Stimulated activated naive CD8-positive, alpha-beta T cell treated with anti-CD3 and anti-CD28 coated beads, Interleukin-15, amount 100 ng/mL, for 72 hours (primary cell): ENCODE results near the gene ST6GALNAC3.
"Not testable (repeated sequence)": the region's sequence is repeated elsewhere in the genome, so short reads cannot be mapped to it uniquely, and the experiment has no call there.

Experiments
- ATAC-seq: fragments of 150-1000 bp; cut with Tn5 transposase; 2 replicates; pipeline ENCODE4 v1.10.0; 2021; ENCODE audit warnings: mild to moderate bottlenecking, moderate library complexity
- DNase-seq, 2 donors: peaks; one replicate each; pipeline ENCODE4 v3.0.0; 2021 to 2022
- H3K27ac Mint-ChIP-seq, 2 donors: one replicate each; pipeline ENCODE4 v1.8.0; 2022; ENCODE audit warnings: mild to moderate bottlenecking in 2 of 2, mixed read lengths in 2 of 2, moderate library complexity in 2 of 2
- H3K27me3 Mint-ChIP-seq: one replicate; pipeline ENCODE4 v1.8.0; 2022; ENCODE audit warnings: mixed read lengths
- H3K4me1 Mint-ChIP-seq: one replicate; pipeline ENCODE4 v1.8.0; 2022; ENCODE audit warnings: mild to moderate bottlenecking, mixed read lengths
- H3K4me3 Mint-ChIP-seq, 2 donors: one replicate each; pipeline ENCODE4 v1.8.0; 2022; ENCODE audit warnings: mild to moderate bottlenecking in 2 of 2, mixed read lengths in 2 of 2, moderate library complexity in 1 of 2
- H3K9me3 Mint-ChIP-seq, 2 donors: one replicate each; pipeline ENCODE4 v1.8.0; 2022; ENCODE audit warnings: mixed read lengths in 2 of 2

ST6GALNAC3 gene

DNA sequence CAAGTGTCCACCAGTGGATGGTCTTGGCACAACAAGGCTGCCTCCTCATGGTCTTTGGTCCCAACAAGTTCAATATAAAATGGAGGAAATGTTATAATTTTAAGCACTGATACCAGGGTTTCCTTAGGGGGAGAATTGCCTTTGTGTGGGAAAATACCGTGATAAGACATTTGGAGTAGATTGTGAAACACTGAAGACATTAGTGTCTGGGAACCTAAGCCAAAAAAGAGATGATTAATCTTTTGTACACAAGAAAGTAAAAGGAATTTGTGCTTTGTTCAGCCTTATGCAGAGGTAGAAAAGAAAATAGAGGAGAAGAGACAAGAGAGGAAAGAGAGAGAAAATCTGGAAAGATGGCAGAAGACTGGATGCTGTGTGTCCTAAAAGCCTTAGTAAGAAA is 36.1 kb downstream of the ST6GALNAC3 start:
- Mint-ChIP-seq H3K9me3 (no peaks in the 10 kb centered on the region), H3K27ac (no peak overlapping the region), H3K27me3 (no peaks in the 10 kb centered on the region), H3K4me1 (peaks cover 10% of the 10 kb centered on the region), H3K4me3 (no peak overlapping the region)
- DNase-seq (no peak), ATAC-seq (no peak)

DNA sequence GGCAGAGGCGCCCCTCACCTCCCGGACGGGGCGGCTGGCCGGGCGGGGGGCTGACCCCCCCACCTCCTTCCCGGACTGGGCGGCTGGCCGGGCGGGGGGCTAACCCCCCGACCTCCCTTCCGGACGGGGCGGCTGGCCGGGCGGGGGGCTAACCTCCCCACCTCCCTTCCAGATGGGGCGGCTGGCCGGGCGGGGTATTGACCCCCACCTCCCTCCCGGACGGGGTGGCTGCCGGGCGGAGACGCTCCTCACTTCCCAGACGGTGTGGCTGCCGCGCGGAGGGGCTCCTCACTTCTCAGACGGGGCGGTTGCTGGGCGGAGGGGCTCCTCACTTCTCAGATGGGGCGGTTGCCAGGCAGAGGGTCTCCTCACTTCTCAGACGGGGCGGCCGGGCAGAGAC is 37.8 kb downstream of the ST6GALNAC3 start:
- H3K9me3 Mint-ChIP-seq, H3K4me3 Mint-ChIP-seq: not testable (repeated sequence)

DNA sequence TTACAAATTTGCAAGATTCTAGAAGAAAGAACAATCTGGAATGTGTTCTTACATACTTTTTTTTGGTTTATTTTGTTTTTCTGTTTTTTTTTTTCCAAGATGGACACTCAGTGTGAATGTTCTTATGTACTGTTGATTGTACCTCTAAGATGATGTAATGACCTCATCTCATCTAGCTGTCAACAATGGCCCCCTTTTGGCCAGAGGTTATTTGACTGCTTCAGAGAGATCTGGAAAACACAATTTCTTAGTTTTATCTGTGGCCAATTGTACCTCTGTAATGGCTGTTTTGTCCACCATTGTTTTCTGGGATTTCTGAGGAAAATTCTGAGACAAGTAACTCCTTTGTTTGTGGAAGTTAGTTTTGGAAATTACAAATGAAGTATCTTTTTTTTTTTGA is 38.9 kb downstream of the ST6GALNAC3 start:
- H3K27me3 Mint-ChIP-seq: no peaks in the 10 kb centered on the region

More for the DNA sequence above, 37.8 kb downstream of the ST6GALNAC3 start:
- peaks cover 10% of the 10 kb centered on the region for H3K4me1 Mint-ChIP-seq
- DNase-seq, H3K27ac Mint-ChIP-seq, ATAC-seq, H3K27me3 Mint-ChIP-seq: not testable (repeated sequence)

DNA sequence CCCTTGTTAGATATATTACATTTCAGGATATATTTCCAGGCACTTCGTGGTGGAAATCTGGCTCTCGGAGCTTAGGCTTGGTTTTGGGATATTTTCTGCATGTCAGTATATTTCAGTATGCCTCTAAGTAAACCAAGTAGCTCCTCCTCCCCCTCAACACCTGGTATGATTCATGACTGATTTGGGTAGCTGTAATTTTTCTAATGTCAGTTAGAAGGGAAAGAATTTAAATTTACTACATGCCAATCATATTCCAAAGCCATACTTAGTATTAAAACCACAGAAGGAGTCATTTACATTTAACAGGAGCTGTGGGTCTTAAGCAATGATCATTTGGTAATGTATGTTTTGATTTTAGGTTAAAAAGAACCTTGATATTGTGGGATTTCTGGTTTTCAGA is 40.6 kb downstream of the ST6GALNAC3 start:
- Mint-ChIP-seq H3K9me3 (no peaks in the 10 kb centered on the region), H3K27me3 (no peaks in the 10 kb centered on the region), H3K4me1 (peaks cover 10% of the 10 kb centered on the region), H3K27ac (no peak overlapping the region), H3K4me3 (no peak overlapping the region)
- ATAC-seq (no peak), DNase-seq (no peak)

More for the DNA sequence above, 38.9 kb downstream of the ST6GALNAC3 start:
- no peaks in the 10 kb centered on the region for H3K9me3 Mint-ChIP-seq
- H3K4me1 Mint-ChIP-seq: peaks cover 10% of the 10 kb centered on the region
- no peak for DNase-seq
- no peak for ATAC-seq
- no peak overlapping the region for H3K27ac Mint-ChIP-seq
- no peak overlapping the region for H3K4me3 Mint-ChIP-seq

DNA sequence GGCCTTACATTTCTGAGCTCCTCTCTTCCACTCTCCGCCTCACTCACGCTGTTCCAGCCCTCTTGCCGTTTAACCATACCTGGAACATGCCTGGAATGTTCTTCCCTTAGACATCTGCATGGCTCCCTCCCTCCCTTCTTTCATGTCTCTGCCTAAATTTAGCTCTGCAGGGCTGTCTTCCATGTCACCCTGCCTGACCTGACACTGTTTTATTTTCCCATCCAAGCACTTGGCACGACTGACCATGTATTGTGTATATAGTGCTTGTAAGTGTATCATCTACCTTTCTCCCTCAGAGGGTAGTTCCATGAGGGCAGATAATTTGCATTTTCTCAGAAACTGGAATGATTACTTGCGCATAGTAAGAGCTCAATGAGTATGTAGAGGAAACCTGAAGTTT is 47.3 kb downstream of the ST6GALNAC3 start:
- Mint-ChIP-seq H3K27ac (no peak overlapping the region), H3K4me3 (no peak overlapping the region), H3K27me3 (no peaks in the 10 kb centered on the region), H3K4me1 (no peaks in the 10 kb centered on the region), H3K9me3 (no peaks in the 10 kb centered on the region)
- DNase-seq (no peak), ATAC-seq (no peak)

DNA sequence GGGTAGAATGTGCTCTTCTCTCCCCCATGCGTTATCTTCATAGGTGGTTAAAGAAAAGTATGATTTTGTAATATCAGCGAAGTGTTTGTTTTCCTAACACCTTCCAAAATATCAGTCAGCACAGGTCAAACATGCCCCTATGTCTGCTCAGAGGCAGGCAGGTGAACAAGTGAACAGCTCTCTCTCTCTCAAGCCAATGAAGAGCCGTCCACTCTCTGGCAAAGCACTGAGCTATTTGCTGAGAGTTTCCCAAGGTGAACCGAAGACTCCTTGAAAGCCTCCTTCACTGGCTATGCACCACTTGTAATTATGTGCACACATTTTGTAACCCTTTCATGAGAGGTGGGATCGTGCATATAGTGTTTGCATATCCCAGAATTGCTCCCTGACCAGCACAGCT is 47.7 kb downstream of the ST6GALNAC3 start:
- no peaks in the 10 kb centered on the region for H3K27me3 Mint-ChIP-seq
- no peaks in the 10 kb centered on the region for H3K4me1 Mint-ChIP-seq
- no peak overlapping the region for H3K27ac Mint-ChIP-seq
- no peak for DNase-seq
- no peaks in the 10 kb centered on the region for H3K9me3 Mint-ChIP-seq
- ATAC-seq: no peak
- H3K4me3 Mint-ChIP-seq: no peak overlapping the region

DNA sequence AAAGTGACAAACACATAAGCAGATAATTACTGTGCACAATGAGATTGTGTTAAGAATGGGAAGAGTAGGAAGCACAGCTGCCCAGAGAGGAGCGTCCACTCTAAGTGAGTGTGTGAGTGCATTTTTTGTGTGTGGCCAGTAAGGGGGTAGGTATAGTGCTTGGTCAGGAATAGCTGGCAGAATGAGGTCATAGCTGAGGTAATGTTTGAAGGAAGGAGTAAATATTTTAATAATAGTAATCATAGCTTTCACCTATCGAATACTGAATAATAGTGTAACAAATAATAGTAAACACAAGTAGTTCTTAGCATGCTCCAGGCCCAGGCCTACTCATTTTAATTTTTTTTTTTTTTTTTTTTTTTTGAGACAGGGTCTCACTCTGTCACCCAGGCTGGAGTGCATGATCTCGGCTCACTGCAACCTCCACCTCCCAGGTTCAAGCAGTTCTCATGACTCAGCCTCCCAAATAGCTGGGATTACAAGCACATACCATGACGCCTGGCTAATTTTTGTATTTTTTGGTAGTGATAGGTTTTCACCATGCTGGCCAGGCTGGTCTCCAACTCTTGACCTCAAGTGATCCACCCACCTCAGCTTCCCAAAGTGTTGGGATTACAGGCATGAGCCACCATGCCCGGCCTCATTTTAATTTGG is 49.0 kb downstream of the ST6GALNAC3 start:
- not testable (repeated sequence) for H3K27me3 Mint-ChIP-seq, H3K9me3 Mint-ChIP-seq, DNase-seq, H3K27ac Mint-ChIP-seq, H3K4me1 Mint-ChIP-seq, ATAC-seq, H3K4me3 Mint-ChIP-seq

DNA sequence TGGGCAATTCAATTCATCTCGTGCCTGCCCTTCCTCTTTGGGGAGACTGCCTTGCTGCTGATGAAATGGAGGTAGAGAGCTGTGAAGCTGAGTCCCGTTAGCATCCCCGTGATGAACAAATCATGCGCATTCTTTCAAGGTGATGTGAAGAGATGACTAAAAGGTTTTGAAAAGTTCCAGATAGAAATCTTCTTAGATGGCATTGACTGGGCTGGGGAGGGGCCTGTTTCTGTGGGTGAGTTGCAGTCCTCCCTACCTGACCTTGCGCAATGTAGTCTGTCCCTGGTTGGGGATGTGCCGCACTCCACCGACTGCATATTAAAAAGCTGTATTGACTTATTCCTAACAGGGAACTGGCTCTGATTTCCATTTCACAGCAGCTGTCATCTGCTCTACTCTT is 49.6 kb downstream of the ST6GALNAC3 start:
- no peaks in the 10 kb centered on the region for H3K27me3 Mint-ChIP-seq
- H3K4me1 Mint-ChIP-seq: no peaks in the 10 kb centered on the region
- H3K4me3 Mint-ChIP-seq: no peak overlapping the region
- DNase-seq (no peak), ATAC-seq (no peak)
- H3K9me3 Mint-ChIP-seq: no peaks in the 10 kb centered on the region
- H3K27ac Mint-ChIP-seq: no peak overlapping the region

DNA sequence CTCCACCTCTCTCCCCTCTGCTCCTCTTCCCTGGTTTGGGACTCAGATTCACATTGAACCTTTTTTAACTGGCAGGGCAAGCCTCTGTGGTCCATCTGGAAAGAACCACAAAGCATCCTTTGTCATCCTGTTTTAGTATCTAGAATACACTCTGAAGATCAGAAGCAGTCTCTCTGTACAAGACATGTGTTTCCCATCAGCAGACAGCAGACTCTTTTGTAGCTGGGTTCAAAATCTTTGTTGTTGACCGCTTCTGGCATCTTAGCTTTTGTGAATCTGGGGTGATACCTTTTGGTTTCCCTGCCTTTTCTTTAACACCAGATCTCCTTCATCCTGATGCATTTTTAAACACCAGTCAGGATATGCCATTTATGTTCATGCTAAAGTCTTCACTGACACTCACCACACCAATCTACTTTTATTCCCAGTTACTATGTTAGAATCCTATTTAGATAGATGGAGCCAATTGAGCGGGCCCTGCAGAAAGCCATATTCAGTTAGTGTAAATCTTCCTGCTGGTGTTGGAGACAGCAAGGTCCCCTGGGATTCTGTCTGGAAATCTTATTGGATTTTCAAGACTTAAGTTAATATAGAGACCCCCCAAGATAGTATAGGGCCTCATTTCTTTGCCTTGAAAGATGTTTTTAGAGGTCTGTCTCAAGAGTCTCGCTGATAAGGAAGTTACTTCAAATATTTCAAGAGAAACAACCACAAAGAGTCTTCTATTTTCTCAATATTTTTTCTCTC is 51.1 kb downstream of the ST6GALNAC3 start:
- DNase-seq: no peak
- Mint-ChIP-seq H3K27me3 (no peaks in the 10 kb centered on the region), H3K4me3 (no peak overlapping the region), H3K9me3 (no peaks in the 10 kb centered on the region), H3K27ac (no peak overlapping the region), H3K4me1 (no peaks in the 10 kb centered on the region)
- no peak for ATAC-seq

DNA sequence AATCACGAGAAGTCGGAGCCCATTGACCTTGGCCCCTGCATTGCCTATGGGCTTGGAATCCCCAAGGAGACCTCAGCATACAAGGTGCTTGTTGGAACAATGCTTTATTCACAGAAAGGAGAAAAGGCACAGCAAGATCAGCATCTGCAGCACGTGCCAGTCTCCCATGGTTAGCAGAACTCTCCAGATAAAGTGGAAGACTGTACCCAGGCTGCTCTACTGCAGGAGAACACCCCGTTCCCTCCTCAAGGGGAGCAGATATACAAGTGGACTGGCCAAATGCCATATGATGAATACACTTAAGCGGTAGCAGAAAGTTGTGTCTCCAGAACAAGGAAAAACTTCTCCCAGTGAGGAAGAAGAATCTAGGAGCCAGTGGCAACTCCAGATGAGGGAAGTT is 53.5 kb downstream of the ST6GALNAC3 start:
- no peaks in the 10 kb centered on the region for H3K4me1 Mint-ChIP-seq
- ATAC-seq (no peak), DNase-seq (no peak)
- H3K9me3 Mint-ChIP-seq: peaks cover 0 to 9% of the 10 kb centered on the region in 2 donors
- no peak overlapping the region for H3K27ac Mint-ChIP-seq
- no peak overlapping the region for H3K4me3 Mint-ChIP-seq
- H3K27me3 Mint-ChIP-seq: no peaks in the 10 kb centered on the region

DNA sequence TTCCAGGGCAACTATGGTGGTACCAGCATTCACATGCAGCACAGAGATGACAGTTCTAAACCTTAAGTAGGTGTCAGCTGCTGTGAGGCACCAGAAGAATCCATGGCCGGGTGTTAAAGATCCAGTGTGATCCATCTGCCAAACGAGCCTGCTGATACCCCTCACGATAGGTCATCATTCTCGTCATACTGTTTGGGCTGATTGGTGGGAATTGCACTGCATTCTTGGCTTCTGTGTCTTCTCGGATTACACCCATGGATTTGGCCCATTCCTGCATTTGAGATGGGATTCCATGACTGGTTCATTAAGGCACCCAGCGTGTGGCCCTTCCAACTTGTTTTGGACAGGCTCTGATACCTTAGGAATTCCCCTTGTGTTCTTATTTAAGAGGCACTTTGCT is 55.2 kb downstream of the ST6GALNAC3 start:
- no peaks in the 10 kb centered on the region for H3K27me3 Mint-ChIP-seq
- no peak for DNase-seq
- H3K4me3 Mint-ChIP-seq: no peak overlapping the region
- H3K4me1 Mint-ChIP-seq: no peaks in the 10 kb centered on the region
- H3K9me3 Mint-ChIP-seq: peaks cover 0 to 9% of the 10 kb centered on the region in 2 donors
- no peak overlapping the region for H3K27ac Mint-ChIP-seq
- ATAC-seq: no peak

DNA sequence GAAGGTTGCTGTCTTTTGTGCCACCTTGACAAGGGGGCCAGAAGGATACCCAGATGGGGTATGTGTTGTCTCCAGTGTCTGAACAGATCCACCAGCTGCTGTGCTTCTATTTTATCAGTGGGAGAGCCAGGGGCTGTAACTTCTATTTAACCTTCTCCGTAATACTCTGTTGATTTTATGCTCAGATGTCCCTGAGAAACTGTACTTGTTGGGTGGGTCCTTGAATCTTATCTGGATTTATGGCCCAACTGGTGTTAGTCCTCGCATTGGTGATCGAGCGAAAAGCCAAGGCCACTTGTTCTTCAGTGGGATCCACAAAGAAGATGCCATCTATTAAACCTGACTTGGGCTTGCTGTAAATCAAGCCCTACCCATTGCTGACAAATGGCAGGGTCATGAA is 56.4 kb downstream of the ST6GALNAC3 start:
- H3K4me1 Mint-ChIP-seq: no peaks in the 10 kb centered on the region
- no peak overlapping the region for H3K4me3 Mint-ChIP-seq
- no peaks in the 10 kb centered on the region for H3K27me3 Mint-ChIP-seq
- DNase-seq (no peak), ATAC-seq (no peak)
- no peak overlapping the region for H3K27ac Mint-ChIP-seq
- H3K9me3 Mint-ChIP-seq: peaks cover 0 to 9% of the 10 kb centered on the region in 2 donors

DNA sequence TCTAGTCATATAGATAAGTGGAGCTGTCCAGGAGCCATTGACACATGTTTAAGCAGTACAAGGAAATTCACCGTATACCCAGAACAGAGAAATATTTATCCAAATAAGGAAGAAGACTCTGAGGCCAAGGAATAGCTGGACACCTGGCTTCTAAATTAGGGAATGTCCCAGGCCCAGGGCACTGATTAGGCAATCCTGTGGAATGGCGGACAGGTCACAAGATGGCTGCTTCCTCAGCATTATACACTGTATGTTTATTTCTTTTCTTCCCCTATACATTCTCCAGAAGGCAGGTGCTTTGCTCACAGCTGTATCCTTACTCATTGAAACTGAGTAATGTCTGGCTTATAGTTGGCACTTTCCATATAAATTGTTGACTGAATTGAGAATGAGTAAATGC is 59.4 kb downstream of the ST6GALNAC3 start:
- Mint-ChIP-seq H3K27me3 (no peaks in the 10 kb centered on the region), H3K9me3 (peaks cover 0 to 9% of the 10 kb centered on the region in 2 donors), H3K27ac (no peak overlapping the region), H3K4me1 (no peaks in the 10 kb centered on the region), H3K4me3 (no peak overlapping the region)
- no peak for DNase-seq
- ATAC-seq: no peak

DNA sequence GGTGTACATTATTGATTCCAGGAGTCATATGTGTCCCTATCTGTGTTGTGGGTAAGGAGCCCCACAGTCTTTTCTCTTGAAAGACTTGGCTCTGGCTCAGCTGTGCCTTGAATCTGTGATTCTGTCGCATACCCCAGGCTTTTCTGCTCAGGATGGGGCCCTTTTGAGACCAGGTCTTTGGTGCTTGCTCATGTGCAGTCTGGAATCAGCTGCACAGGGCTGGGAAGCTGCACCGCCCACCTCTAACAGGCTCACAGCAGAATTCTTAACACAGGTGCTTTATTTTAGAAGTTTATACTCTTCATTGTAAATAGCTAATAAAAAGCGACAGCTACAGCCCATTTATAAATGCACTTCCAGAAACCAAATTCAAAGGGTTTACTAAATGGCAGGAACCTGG is 61.3 kb downstream of the ST6GALNAC3 start:
- Mint-ChIP-seq H3K27me3 (no peaks in the 10 kb centered on the region), H3K4me3 (no peak overlapping the region), H3K27ac (no peak overlapping the region), H3K9me3 (peaks cover 0 to 9% of the 10 kb centered on the region in 2 donors), H3K4me1 (peaks cover 6% of the 10 kb centered on the region)
- DNase-seq (no peak), ATAC-seq (no peak)

DNA sequence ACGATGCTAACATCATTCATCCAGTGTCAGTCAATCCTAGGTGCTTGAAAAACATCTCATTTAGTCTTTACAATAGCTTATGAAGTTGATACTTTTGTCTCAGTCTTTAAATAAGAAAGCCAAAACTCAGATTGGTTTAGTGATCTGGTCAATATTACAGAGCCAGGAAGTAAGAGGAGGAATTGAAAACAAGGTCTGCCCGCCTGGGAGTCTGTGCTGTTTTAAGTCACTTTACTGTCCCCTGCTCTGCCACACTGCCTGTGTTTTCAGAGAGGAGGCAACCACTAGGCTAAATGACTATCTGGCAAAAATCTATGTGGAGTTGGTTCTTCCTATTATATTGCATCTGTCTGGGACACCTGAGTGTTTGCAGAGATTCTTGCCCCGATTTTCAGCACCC is 62.3 kb downstream of the ST6GALNAC3 start:
- no peak overlapping the region for H3K27ac Mint-ChIP-seq
- peaks cover 6% of the 10 kb centered on the region for H3K4me1 Mint-ChIP-seq
- no peak overlapping the region for H3K4me3 Mint-ChIP-seq
- DNase-seq: no peak
- H3K27me3 Mint-ChIP-seq: no peaks in the 10 kb centered on the region
- no peak for ATAC-seq
- peaks cover 0 to 9% of the 10 kb centered on the region in 2 donors for H3K9me3 Mint-ChIP-seq

DNA sequence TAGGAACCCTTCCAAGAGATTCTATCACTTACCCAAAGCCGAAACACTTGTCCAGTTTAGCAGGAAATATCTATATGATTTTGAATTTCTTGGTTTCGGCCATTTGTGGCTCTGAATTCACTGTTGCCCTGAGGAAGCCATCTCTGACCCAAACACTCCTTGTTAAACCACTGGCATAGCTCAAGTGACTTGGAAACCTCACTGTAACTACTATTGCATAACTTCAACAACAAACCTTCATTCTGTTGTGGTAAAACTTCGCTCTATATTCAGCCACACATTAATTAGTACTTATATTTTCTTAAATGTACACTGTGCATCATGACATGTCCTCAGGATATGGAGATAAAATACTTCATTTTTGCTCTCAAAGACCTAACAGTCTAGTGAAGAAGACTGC is 63.2 kb downstream of the ST6GALNAC3 start:
- DNase-seq: no peak
- Mint-ChIP-seq H3K27me3 (no peaks in the 10 kb centered on the region), H3K27ac (no peak overlapping the region), H3K4me1 (peaks cover 6% of the 10 kb centered on the region), H3K9me3 (peaks cover 0 to under 1% of the 10 kb centered on the region in 2 donors), H3K4me3 (no peak overlapping the region)
- no peak for ATAC-seq
